Panc1 (cell line): ENCODE data around the gene PLET1.

ENCODE experiments used
- CTCF ChIP-seq: fragments of 450-650 bp; IDR thresholded peaks from 2 replicates; pipeline ENCODE4 v1.5.1; 2017; ENCODE audit warnings: mild to moderate bottlenecking
- POLR2AphosphoS5 ChIP-seq: IDR thresholded peaks from 2 replicates; pipeline ENCODE4 v1.6.1; 2012; ENCODE audit warnings: mild to moderate bottlenecking, low read depth, low read length, moderate library complexity
- REST ChIP-seq, 2 experiments: IDR thresholded peaks; 2 replicates each; pipeline ENCODE4 v1.6.1; 2011 to 2012; ENCODE audit warnings: low read depth in 2 of 2, control low read depth in 1 of 2, low read length in 1 of 2, mild to moderate bottlenecking in 1 of 2, moderate library complexity in 1 of 2; ENCODE audit not compliant: insufficient read depth in 1 of 2
- SIN3A ChIP-seq: IDR thresholded peaks from 2 replicates; pipeline ENCODE4 v1.6.1; 2012; ENCODE audit warnings: low read depth, mild to moderate bottlenecking, low read length, moderate library complexity, borderline replicate concordance; ENCODE audit not compliant: insufficient read depth
- TCF7L2 ChIP-seq: IDR thresholded peaks from 2 replicates; pipeline ENCODE4 v1.6.1; 2011; ENCODE audit warnings: mild to moderate bottlenecking, low read depth, low read length, inconsistent platforms

- TF ChIP-seq SIN3A, result no peak
- no peak for TF ChIP-seq CTCF
- TF ChIP-seq REST (IDR thresholded peaks at IDR 0.05; ENCODE audit: insufficient read depth in 1 of 2, low read depth in 2 of 2, low read length in 1 of 2), result no peak
- TF ChIP-seq TCF7L2, result no peak
- TF ChIP-seq POLR2AphosphoS5, result no peak
Observed at GRCh38 chr11:112255067-112255720, 5.5 kb downstream of the PLET1 start.
